Measurements from ENCODE around the gene INPP5A.
"Not testable (repeated sequence)": the region's sequence is repeated elsewhere in the genome, so short reads cannot be mapped to it uniquely, and the experiment has no call there.

The INPP5A gene, protein sequence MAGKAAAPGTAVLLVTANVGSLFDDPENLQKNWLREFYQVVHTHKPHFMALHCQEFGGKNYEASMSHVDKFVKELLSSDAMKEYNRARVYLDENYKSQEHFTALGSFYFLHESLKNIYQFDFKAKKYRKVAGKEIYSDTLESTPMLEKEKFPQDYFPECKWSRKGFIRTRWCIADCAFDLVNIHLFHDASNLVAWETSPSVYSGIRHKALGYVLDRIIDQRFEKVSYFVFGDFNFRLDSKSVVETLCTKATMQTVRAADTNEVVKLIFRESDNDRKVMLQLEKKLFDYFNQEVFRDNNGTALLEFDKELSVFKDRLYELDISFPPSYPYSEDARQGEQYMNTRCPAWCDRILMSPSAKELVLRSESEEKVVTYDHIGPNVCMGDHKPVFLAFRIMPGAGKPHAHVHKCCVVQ

DNA sequence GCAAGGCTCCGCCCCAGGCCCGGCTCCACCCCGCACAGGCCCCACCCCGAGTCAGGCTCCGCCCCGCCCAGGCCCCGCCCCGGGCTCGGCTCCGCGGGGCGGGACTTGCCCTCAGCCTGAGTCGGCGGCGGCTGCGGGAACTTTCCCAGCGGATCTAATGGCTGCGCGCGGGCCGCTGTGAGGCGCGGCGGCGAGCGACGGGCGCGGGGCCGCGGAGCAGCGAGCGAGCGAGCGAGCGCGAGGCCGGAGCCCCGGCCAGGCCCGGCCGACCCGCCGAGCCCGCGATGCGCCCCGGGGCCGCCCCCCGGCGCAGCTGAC is at the start of gene INPP5A:
TSS of gene INPP5A (plus strand) at position 104 of the 318 bp plus-strand sequence. CDS start 310 bp downstream, outside the sequence.
- DNase-seq: no peak

DNA sequence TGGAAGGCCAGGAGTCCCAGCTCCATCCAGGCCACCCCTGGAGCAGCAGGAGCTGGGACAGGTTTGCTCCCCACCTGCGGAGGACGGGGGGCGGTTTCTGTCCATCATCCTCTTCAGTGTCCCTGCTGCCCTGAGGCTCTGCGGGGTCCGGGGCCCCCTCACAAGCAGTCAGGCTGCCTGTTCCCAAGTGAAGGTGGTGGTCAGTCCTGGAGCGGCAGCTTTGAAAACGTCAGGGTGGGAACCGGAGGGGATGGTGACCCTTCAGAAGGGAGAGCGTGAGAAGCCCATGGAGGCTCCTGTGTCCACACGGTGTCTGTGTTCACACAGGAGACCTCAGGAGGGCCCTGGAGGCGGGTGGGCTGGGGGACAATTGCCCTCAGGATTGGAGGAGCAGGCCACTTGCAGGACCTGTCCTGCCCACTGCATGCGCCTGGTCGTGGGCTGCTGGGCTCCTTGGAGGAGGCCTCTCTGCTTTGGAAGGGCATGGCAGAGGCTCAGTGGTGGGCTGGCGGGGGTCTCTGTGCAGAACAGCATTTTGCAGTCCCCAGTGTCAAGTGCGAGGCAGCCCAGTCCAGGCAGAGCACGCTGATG is 49.3 kb upstream of the INPP5A start:
- DNase-seq: no peak

DNA sequence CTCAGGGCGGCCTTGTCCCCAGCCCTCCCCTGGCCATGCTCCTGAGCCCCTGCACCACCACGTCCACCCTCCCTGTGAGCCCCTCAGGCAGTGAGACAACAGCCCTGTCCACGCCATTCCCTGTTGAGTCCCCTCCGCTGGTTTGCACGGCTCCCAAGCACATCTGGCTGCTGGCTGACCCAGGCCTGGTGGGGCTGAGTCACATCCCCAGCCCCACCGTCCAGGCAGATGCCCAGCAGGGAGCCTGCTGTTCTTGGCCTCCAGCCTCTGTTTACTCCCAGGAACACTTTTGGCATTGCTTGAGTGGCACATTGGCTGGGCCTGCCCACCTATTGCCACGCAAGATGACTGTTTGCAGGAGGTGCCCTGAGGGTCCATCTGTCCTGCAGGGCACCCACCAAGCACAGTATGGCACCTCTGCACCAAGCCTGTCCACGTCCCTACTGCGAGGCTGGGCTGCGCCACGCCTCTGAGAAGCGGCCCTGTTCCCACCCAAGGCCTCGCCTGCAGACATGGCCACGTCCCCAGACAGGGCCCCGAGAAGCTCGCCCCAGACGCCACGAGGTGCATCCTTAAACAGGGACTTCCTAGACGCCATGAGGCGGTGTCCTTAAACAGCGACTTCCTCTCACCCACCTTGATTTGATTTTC is 48.4 kb upstream of the INPP5A start:
- no peak for DNase-seq

DNA sequence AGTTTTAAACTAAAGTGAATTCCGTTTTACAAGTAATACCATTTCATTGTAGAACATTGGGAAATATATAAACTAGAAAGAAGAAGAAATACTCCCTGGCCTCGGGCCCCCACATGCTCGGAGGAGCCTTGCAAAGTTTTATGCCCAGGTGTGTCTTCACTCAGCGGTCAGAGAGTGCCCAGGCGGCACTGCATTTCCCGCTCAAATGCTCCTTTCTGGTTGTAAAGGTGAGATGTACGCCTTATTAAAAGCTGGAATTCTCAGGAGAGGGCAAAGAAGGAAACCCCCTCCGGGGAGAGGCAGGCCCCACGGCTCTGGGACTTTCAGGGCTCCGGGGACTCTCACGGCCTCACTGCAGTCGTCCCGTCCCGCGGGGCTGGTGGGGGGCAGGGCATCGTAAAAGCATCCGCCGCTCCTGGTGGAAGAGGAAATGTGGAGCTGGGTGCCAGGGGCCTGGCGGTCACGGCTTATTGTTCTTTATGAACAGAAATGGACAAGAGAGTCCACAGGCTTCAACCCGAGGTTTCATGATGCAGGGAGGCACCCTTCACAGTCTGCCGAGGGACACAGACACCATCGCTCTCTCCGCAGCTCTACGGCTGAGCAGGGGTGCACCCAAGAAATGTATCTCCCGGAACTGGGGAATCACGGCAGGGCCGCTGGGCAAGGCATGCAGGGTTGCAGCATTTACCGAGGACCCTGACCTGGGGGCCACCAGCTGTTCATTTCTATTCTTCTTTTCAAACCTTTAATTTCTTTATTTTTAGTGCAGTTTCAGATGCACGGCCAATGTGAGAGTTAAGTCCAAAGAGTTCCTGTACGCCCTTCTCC is 47.7 kb upstream of the INPP5A start:
- DNase-seq: no peak

DNA sequence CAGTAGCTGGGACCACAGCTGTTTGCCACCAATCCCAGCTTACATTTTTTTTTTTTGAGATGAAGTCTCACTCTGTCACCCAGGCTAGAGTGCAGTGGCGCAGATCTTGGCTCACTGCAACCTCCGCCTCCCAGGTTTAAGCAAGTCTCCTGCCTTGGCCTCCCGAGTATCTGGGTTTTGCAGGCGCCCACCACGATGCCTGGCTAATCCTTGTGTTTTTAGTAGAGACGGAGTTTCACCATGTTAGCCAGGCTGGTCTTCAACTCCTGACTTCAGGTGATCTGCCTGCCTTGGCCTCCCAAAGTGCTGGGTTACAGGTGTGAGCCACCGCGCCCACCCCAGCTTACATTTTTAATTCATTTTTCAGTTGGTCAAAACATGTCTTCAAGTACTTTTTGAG is 46.1 kb upstream of the INPP5A start:
- DNase-seq: not testable (repeated sequence)

DNA sequence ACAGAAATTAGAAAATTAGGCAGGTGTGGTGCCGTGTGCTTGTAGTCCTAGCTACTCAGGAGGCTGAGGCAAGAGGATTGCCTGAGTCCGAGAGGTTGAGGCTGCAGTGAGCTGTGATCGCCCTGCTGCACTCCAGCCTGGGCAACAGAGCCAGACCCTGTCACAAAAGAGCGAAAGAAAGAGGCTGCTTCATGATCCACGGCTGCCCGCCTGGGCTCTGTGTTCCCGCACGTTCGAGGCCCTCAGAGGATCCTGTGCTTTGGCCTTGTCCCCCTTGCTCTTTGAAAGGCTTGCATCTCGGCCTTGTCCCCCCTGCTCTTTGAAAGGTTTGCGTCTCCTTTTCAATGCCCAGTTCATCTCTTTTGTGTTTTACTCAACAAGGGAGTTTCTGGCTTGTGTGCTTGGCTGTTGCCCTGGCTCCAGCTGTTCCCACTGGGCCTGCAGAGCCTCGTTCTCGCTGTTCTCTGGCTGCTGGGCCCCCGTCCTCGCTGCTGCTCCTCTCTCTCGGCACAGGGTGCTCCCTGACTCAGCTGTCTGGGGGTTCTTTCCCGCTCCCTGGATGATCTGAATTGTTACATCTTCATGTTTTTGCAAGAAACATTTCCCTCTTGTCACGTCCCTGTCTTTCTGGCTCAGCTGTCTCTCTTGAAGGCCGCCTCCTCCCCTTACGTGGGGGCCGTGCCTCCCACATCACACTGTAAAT is 45.1 kb upstream of the INPP5A start:
- DNase-seq: no peak

DNA sequence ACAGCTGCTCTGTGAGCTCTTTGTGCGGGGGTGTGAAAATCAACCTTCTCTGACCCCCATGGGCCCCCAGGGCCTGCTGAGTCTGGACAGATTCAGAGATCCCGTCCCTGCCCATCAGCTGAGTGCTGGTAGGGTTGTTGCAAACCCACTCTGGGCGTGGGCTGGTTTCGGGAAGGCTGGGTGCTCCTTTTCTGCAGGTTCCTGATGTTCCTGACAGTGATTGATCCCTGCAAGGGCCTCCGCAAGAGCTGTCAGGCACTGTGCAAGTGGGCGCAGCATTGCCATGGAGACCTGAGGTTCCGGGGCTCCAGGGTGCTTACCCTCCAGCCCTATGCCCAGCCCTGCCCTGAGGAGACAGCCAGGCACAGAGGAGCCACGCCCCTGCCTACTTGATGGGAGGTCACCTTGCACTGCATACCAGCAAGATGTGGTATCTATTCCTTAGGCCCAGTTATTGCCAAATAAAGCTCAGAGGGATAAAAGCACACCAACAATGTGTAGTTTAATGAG is 44.3 kb upstream of the INPP5A start:
- DNase-seq: no peak

DNA sequence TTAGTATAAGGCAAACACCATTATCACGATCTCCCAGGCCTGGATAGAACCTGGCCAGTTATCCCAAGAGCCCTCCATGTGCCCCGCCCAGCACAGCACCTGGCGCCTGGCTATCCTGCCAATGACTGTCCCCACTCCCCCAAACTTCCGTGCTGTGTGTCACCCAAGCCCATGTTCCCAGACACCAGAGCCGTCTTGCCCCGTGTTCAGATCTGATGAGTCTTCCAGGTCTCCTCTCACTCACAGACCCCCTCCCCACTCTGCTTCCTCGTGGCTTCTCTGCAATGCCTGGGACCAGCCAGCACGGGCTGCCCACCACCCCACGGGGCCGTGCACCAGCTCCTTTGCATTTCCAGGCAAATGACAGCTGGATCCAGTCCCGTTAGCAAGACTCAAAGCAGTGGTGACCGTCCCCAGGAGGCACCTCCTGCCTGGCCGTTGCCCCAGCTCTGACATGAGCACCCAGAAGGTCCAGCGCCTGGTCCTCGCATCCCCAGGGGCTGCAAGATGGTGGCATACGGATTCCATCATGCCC is 43.8 kb upstream of the INPP5A start:
- no peak for DNase-seq

DNA sequence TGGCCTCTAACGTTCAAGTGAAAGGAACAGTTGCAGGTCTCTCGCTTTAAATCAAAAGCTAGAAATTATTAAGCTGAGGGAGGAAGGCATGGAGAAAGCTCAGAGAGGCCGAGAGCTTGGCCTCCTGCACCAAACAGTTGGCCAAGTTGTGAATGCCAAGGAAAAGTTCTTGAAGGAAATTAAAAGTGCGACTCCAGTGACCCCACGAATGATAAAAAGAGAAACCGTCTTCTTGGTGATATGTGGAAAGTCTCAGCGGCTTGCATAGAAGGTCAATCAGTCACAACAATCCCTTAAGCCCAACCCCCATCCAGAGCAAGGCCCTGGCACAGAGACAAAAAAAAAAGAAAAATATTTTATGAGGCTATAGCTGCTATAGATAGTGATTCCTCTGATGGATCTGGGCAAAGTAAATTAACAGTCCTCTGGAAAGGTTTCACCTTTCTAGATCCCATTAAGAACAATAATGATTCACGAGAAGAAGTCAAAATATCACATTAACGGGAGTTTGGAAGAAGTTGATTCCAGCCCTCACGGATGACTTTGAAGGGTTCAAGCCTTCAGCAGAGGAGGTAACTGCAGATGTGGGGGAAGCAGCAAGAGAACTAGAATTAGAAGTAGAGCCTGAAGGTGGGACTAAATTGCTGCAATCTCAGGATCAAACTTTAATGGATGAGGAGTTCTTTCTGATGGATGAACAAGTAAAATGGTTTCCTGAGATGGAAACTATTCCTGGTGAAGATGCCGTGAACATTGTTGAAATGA is 42.5 kb upstream of the INPP5A start:
- no peak for DNase-seq

DNA sequence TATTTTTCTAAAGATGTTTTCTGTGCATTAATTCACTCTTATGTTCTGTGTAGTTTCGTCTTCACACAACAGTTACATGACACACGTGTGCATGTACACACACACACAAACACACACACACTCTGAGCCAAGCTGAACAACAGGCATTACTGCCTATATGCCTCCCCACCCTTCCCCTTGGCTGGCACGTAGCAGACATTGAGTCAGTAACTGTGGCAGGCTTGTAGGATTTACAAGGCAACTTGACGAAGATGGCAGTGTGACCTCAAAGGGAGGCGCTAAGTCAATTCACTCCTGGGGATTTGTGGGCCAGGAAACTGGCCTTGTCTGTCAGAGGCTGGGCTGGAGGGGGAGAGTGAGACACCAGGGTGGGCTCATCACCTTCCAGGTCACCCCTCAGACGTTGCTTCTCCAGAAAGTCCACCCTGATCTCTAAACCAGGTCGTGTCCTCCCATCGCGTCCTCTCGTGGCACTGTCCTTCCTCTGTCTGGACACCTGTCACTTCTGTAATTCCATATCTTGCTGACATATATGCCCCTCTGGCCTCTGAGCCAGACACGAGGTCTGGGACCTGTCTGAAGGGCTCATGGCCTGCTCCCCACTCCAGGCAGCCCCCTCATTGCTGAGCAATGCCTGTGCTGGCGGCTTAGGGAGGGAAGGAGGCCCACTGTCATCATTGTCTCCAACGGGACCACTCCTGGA is 41.1 kb upstream of the INPP5A start:
- DNase-seq: no peak

DNA sequence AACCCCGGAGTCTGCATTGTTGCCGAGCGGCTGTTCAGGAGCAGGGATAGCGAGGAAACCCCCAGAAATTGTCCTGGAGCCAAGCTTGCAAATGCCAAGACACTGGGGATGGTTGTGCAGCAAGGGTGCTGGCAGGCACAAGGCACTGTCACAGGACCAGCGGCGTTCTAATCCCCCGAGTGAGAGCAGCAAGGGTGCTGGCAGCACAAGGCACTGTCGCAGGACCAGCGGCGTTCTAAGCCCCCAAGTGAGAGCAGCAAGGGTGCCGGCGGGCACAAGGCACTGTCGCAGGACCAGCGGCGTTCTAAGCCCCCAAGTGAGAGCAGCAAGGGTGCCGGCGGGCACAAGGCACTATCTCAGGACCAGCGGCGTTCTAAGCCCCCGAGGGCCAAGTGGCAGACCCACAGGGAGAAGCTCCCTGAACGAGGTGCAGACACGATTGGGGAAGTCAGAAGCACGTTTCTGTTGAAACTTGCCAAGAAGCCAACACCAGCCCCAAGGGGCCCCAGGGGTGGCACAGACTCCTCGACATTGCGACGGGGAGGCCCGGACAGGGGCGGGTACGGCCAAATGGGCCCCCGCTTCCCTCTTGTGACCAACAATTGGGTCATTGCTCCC is 40.4 kb upstream of the INPP5A start:
- no peak for DNase-seq

DNA sequence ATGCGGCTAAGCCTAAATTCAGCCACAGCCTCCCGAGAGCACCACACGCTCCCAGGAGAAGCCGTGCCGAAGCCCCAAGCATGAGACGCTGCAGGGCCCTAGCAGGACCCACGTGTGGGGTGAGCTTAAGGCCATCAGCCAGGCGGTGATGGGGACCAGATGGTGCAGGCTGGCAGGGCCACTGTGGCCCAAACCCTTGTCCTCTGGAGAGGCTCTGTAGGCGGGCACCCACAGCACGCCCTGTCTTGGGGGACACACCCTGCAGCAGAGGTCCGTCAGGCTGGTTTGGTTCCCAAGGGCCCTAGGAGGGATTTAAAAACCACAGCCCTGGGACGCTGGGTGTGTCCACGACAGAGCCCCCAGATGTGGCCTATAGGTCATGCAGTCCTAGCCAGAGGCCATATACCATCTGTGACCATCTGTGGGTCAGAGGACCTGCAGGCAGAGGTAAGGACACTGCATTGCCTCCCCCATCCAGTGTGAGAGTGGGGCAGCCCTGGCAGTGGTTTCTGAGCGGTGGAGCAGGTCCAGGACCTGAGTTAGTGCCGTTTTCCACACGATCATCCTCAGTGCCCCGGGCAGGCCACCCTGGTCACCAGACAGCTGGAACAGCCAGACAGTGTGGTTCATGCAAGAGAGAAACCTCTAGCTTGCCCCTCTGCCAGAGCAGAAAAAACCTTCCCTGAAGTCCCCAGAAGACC is 39.6 kb upstream of the INPP5A start:
- DNase-seq: no peak

DNA sequence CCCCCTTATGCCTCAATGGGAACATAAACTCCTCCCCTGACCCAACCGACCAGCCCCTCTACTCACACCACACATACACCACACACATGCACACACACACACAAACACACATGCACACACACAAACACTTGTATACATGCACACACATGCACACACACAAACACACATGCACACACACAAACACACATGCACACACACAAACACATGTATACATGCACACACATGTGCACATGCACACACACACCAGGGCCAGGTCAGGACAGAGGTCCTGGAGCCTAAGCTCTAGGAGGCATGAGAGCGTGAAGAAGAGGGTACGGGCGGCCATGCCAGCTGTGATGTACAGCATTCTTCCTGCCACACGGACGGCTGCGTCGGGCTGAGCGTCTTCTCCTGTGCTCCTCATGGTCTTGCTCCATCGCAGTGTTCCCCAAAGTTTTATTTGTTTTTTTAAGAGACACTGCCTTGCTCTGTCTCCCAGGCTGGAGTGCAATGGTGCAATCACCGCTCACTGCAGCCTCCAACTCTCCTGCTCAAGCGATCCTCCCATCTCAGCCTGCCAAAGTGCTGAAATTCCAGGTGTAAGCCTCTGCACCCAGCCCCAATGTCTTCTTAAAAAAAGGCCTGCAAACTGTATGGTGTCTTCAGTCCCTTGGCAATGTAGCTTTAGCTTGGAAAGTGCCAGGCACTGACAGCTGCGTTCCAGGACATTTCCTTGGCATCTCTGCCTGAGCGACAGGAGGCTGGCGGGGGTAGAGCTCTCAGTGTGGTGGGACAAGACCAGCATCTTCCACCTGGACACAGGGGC is 38.8 kb upstream of the INPP5A start:
- no peak for DNase-seq

DNA sequence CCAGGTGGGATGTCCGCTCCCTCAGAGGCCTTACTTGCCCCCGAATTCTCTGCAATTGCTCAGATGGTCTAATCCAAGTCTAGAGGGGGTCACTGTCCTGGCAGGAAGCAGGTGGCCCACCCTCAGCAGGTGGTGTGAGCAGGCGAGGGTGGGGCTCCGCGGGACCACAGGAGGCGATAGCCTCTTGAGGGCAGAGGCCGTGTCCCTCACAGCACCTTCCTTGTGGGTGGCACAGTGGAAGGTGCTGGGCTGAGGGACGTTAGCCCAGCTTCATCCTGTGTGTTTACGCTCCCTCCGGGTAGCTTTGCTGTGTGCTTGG is 38.3 kb upstream of the INPP5A start:
- DNase-seq: no peak

DNA sequence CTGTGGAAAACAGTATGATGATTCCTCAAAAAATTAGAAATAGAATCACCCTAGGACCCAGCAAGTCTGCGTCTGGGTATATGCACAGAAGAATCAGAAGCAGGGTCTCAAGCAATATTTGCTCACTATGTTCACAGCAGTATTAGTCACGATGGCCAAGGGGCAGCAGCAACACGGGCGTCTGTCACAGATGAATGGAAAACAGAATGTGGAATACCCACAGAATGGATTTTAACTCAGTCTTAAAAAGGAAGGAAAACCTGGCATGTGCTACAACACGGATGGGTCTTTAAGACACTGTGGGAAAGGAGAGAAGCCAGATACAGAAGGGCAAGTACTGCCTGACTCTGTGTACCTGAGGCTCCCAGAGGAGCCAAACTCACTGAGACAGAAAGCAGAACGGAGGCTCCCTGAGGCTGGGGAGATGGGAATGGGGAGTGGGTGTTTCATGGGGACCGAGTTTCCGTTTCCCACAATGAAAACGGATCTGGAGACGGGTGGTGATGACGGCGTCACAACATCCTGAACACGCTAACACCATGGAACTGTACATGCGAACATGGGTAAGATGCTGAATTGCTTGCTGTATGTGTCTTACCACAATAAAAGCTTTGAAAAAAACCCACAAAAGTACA is 36.7 kb upstream of the INPP5A start:
- no peak for DNase-seq

DNA sequence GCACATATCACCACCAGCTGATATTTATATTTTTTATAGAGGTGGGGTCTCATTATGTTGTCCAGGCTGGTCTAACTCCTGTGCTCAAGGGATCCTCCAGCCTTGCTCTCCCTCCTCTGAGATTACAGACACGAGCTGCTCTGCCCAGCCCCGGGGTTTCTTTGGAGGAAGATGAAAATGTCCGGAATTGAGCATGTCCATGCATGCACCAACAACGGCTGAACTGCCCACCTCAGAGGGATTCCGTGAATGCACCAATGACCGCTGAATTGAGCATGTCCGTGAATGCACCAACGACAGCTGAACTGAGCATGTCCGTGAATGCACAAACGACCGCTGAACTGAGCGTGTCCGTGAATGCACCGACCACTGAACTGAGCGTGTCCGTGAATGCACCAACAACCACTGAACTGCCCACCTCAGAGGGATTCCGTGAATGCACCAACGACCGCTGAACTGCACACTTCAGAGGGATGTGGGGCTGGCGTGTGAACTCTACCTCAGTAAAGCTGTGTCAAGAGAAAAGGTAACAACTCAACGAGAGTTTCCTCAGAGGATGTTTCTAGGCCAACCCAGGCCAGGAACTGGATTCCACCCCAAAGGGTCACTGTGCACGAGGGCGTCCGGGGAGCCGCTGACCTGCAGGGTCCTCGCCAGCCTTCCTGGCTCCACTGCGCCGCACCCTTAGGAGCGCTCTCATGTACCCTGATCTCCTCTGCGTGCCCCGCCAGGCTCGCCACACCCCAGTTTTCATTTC is 34.9 kb upstream of the INPP5A start:
- no peak for DNase-seq

DNA sequence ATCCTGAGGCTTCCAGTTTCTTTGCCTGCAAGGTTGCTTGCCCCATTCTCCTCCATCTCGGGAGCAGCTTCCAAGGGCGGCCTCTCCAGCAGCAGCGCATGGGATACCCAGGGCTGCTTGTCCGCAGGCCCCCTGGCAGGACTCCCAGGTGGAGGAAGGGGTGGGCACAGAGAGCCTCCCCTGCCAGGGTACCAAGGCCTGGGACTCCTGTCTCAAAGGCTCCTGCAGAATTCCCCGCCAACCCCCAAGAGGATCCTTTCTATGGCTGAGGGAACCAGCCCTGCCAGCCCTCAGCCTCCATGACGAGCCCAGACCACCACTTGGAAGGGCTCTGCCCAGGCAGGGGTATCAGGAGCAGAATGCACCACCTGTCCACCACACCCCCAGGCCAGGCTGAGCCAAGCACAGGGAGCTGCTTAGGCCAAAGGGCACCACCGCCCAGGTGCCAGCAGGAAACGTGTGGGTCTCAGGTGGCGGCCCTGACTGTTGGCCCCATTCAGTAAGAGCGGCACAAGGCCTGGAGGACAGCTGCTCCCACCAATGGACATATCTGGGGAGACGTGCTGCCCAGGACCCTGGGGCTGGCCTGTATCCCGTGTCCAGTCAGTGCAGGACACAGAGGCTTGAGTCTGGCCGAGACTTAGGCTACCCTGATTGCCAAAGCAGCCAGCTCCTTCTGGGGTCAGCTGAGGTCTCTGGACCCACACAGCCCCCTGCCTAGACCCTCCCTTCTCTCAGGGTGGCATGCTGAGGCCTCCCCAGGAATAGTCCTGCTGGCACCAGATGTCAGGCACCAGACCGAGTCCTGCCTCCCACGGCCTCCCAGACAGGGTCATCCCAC is 33.8 kb upstream of the INPP5A start:
- no peak for DNase-seq

Measured in CD4-positive, alpha-beta T cell treated with Interleukin-4 for 4 hours (primary cell).